HG02623 (cell line): ENCODE measurements around the gene DNMT3A.
"Not testable (repeated sequence)": the region's sequence is repeated elsewhere in the genome, so short reads cannot be mapped to it uniquely, and the experiment has no call there.

Experiments
- ATAC-seq: cut with Tn5 transposase; IDR thresholded peaks from one replicate; pipeline ENCODE4 v1.9.1; 2021; ENCODE audit warnings: moderate library complexity; ENCODE audit not compliant: unreplicated experiment

Gene DNMT3A

GRCh38 chr2:25215948-25216679 lies 125.6 kb downstream of the DNMT3A start:
- no peak for ATAC-seq

DNA sequence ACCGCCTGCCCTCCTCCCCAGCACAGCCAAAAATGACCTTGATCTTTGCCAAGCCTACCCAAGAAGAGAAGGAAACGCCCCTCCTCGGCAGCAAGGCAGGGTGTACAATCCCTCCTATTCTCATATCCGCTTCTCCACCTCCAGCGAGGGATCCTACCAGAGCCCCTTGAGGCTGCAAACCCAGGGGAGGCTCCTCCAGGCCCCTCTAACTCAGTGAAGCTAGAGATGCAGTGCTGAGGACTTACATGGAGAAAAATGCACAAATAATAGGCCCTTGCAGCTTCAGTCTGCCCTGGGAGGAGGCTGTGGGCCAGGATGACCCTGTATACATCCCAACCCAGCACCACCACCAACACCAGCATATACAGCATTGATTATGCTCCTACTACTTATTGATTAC lies 126.5 kb downstream of the DNMT3A start:
- no peak for ATAC-seq

GRCh38 chr2:25213229-25213628 lies 128.5 kb downstream of the DNMT3A start:
- ATAC-seq, result no peak

DNA sequence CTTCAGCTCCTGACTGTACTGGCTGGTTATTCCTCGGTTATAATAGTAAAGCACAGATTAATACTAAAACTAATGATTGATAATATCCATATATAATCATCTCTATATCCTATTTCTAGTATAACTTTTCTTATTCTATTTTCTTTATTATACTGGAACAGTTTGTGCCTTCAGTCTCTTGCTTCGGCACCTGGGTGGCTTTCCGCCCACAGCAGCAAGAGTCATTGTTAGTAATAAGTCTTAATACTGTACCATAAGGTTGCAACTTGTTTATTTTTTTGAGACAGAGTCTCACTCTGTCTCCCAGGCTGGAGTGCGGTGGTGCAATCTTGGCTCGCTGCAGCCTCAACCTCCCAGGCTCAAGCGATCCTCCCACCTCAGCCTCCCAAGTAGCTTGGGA lies 130.8 kb downstream of the DNMT3A start:
- ATAC-seq, result not testable (repeated sequence)

- ATAC-seq, result no peak
Measured at GRCh38 chr2:25207078-25207545, 134.6 kb downstream of the DNMT3A start.

GRCh38 chr2:25204190-25204838 lies 137.4 kb downstream of the DNMT3A start:
- no peak for ATAC-seq

- ATAC-seq, result no peak
Measured at GRCh38 chr2:25202275-25202674, 139.4 kb downstream of the DNMT3A start.

- no peak for ATAC-seq
Measured at GRCh38 chr2:25201794-25202193, 139.9 kb downstream of the DNMT3A start.

DNA sequence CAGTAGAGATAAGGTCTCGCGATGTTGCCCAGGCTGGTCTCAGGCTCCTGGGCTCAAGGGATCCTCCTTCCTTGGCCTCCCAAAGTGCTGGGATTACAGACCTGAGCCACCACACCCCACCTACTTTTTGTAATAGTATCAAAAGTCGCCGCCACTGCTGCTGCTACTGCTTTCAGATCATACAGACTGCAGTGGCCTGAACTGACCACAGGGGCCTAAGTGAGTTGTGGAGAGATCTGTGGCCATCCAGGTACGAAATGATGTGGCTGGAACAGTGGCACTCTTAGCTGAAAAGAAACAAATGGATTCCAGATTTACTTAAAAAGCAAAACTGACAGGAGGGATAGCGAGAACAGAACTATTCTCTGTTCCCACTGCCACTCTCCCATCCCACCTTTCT lies 140.5 kb downstream of the DNMT3A start:
- ATAC-seq, result no peak

DNA sequence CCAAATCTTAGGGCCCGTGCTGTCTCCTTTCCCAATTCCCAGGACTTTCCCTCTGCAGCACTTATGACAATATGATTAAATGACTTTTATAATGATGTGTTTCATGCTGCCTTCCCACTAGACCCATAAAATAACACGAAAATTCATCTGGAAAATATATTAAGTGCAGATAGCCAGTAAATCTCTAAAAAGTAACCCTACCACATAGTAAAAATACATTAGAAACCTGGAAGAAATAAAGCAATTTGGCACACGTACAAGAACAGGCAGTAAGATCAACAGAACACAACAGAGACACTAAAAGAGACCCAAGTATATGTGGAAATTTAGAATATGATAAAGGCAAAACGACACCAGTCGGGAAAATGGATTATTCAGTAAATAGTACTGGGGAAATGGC lies 143.1 kb downstream of the DNMT3A start:
- ATAC-seq, result no peak

DNA sequence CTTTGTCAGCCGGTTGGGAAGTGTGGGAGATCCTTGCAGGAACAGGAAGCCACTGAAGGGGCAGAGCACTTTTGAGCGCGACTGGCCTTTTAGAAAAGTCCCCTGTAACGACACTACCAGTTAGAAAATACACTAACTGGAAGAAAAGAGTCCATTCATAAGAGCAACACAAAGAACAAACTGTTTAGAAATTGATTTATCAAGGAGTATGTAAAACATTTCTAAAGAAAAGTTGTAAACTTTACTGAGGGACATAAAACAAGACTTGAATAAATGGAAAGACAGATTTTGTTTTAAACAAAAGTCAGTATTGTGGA lies 143.6 kb downstream of the DNMT3A start:
- ATAC-seq, result no peak

- ATAC-seq, result no peak
Measured at GRCh38 chr2:25197336-25198208, 144.2 kb downstream of the DNMT3A start.

- no peak for ATAC-seq
Measured at GRCh38 chr2:25194576-25195122, 147.1 kb downstream of the DNMT3A start.

DNA sequence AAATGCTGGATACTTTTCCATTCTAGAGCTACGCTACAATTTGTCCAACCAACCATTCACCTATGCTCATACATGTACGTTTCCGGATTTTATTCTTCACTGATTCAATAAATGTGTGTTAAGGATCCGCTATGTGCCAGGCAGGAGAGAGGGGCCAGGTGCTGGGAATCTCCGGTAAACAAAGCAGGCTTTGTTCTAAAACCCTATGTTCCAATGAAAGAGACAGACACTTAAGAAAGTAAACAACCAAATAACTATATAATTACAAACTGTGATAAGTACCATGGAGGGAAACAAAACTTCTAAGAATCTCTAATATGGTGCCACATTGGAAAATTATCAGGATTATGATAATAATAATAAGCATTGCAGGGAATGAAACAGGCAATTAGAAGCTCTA lies 151.2 kb downstream of the DNMT3A start:
- ATAC-seq, result no peak

DNA sequence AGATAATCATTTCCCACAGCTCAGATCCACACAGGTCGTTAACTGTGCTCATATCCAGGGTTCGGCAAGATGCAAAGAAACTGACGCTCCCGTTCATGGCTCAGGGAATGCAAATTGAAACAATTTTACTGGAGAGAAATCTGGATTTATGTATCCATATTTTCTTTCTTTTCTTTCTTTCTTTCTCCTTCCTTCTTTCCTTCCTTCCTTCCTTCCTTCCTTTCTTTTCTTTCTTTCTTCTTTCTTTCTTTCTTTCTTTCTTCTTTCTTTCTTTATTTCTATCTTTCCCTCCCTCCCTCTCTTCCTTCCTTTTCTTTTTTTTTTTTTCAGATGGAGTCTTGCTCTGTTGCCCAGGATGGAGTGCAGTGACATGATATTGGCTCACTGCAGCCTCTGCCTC lies 153.3 kb downstream of the DNMT3A start:
- ATAC-seq, result no peak

DNA sequence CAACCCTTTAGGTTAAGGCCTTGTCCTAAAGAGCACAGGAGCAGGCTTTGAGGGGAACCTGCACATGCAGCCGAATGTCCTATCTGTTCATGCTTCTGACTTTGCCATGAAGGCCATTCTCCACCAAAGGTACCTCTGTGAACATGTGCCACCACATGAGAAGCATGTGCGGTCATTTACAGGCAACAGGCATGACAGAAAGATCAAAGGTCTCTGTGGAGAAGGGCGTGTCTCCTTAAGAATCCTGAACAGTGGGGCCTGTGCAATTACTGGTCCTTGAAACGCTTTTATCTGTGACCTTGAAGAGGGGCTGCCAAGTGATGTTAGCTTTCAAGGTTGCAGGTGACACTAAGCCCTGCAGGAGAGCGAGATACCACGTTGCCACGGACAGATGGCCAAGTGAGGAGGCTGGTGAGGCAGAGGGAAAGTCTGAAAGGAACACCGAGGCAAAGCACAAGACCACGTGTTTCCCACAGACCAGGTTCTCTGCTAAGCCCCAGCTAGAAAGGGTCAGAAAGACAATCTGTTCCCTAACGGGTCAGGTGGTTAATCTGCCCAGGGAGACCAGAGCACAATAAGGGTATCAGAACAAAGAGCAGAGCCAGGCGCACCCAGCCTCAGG lies 153.9 kb downstream of the DNMT3A start:
- ATAC-seq, result no peak

DNA sequence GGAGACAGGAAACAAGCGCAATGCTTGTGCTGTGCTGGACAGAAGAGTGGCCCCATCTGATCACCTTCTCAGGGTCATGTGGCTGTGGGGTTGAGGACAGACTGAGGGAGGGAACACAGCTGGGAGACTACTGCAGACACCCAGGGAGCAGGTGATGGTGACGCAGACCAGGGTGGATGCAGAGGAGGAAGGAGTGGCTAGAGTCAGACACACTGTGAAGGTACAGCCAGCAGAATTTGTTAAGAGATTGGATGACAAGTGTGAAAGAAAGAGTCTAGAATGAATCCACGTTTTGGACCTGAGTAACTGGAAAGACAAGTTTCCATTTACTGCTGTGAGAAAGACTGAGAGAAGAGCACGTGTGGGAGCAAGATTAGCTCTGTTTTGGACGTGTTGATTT lies 157.5 kb downstream of the DNMT3A start:
- no peak for ATAC-seq

DNA sequence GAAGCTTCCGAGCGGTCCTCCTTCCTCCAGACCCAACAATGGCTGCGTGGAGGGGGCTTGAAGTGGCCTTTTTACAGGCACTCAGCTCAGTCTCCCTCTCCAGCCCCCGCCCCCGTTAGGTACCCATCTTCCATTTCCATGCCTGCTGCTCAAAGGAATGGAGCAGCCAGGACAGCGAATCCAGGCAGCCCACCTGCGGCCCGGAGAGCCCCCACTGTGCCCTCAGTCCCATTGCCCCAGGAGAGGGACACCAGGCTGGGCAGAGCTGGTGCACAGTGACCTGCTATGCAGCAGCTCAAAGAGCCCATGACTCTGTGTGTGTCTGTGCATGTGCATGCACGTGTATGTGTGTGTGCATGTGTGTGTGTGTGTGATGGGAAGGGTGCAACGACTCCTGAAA lies 162.7 kb downstream of the DNMT3A start:
- ATAC-seq, result no peak
